SK-N-SH (cell line): ENCODE results near the gene GPR143. TPM values are rescaled to one million over a fixed set of nuclear protein-coding genes. Genes with fewer than 3 reads are reported as not detected.

Experiments
- CTCF ChIA-PET: fragments of 300-600, 350-600 bp; formaldehyde crosslinking; extraction: SDS; loops from one replicate; lab custom pipeline; 2021; lab: Yijun Ruan, JAX
- POLR2A ChIA-PET: fragments of 350-600 bp; sonication (Branson Sonifier 250); formaldehyde crosslinking; extraction: SDS; loops from one replicate; lab custom pipeline; 2020; ENCODE audit warnings: antibody characterized with exemption, inconsistent platforms; lab: Yijun Ruan, JAX
- DNase-seq: peaks from one replicate; pipeline ENCODE4 v3.0.0; 2012
- H2AFZ ChIP-seq: fragments of 200-600 bp; sonication (generic); 2 replicates; pipeline ENCODE4 v1.8.1; 2016; ENCODE audit warnings: antibody characterized with exemption, mild to moderate bottlenecking, low read depth
- H3F3A ChIP-seq: fragments of 200-600 bp; sonication (generic); replicated peaks from 2 replicates; pipeline ENCODE3; 2016; ENCODE audit warnings: antibody characterized with exemption, mild to moderate bottlenecking; ENCODE audit not compliant: insufficient read depth
- H3K27ac ChIP-seq, 2 experiments: fragments of 200-500 bp in 1 of 2; fragments of 200-600 bp in 1 of 2; sonication (Bioruptor generic) in 1 of 2; sonication (generic), shearing (Covaris generic) in 1 of 2; 2 replicates each; pipeline versions ENCODE4 v1.5.1 to v1.6.1; 2014 to 2016; ENCODE audit warnings: low read depth in 2 of 2, inconsistent platforms in 1 of 2, low read length in 1 of 2, mild to moderate bottlenecking in 1 of 2, mixed read lengths in 1 of 2
- H3K27me3 ChIP-seq: fragments of 200-600 bp; sonication (generic), shearing (Covaris generic); 2 replicates; pipeline ENCODE4 v1.6.1; 2016; ENCODE audit warnings: mixed run types; ENCODE audit not compliant: insufficient read depth
- H3K36me3 ChIP-seq, 2 experiments: fragments of 200-500 bp in 1 of 2; fragments of 200-600 bp in 1 of 2; sonication (Bioruptor generic) in 1 of 2; sonication (generic) in 1 of 2; replicated peaks in 1 of 2; 2 replicates each; pipeline versions ENCODE3 to v1.5.1; 2014 to 2016; ENCODE audit warnings: low read length in 1 of 2, mild to moderate bottlenecking in 1 of 2; ENCODE audit not compliant: insufficient read depth in 2 of 2, control insufficient read depth in 1 of 2
- H3K4me1 ChIP-seq, 2 experiments: fragments of 200-500 bp in 1 of 2; fragments of 200-600 bp in 1 of 2; sonication (Bioruptor generic) in 1 of 2; sonication (generic), shearing (Covaris generic) in 1 of 2; 2 replicates each; pipeline versions ENCODE4 v1.5.1 to v1.6.1; 2014 to 2016; ENCODE audit warnings: low read depth in 1 of 2, low read length in 1 of 2, mixed run types in 1 of 2; ENCODE audit not compliant: insufficient read depth in 2 of 2, control insufficient read depth in 1 of 2
- H3K4me2 ChIP-seq: fragments of 200-600 bp; sonication (generic), shearing (Covaris generic); 2 replicates; pipeline ENCODE4 v1.6.1; 2017; ENCODE audit warnings: mixed run types
- H3K4me3 ChIP-seq, 2 experiments: fragments of 200-500 bp in 1 of 2; fragments of 200-600 bp in 1 of 2; sonication (Bioruptor generic) in 1 of 2; sonication (generic), shearing (Covaris generic) in 1 of 2; 2 replicates each; pipeline versions ENCODE4 v1.5.1 to v1.8.1; 2014 to 2016; ENCODE audit warnings: low read depth in 2 of 2, inconsistent platforms in 1 of 2, low read length in 1 of 2, mild to moderate bottlenecking in 1 of 2, mixed read lengths in 1 of 2, moderate library complexity in 1 of 2
- H3K79me2 ChIP-seq: fragments of 200-600 bp; sonication (generic); 2 replicates; pipeline ENCODE4 v1.8.1; 2017; ENCODE audit warnings: mild to moderate bottlenecking; ENCODE audit not compliant: insufficient read depth
- H3K9ac ChIP-seq: fragments of 200-600 bp; sonication (generic); 2 replicates; pipeline ENCODE4 v1.6.1; 2017; ENCODE audit warnings: mixed run types
- H3K9me2 ChIP-seq: fragments of 200-600 bp; sonication (generic); 2 replicates; pipeline ENCODE4 v1.6.1; 2017; ENCODE audit warnings: mixed run types
- H3K9me3 ChIP-seq: fragments of 200-600 bp; sonication (generic); 2 replicates; pipeline ENCODE4 v1.6.1; 2017; ENCODE audit warnings: mixed run types, mild to moderate bottlenecking, moderate library complexity
- H4K20me1 ChIP-seq: fragments of 200-600 bp; sonication (generic); 2 replicates; pipeline ENCODE4 v1.6.1; 2017; ENCODE audit warnings: mild to moderate bottlenecking, mixed run types; ENCODE audit not compliant: insufficient read depth
- CHD2 ChIP-seq: fragments of 150-350 bp; IDR thresholded peaks from 2 replicates; pipeline ENCODE4 v1.6.1; 2018; ENCODE audit warnings: low read length; ENCODE audit not compliant: partially characterized antibody
- EZH2phosphoT487 ChIP-seq: fragments of 200-600 bp; sonication (generic); IDR thresholded peaks from 2 replicates; pipeline ENCODE4 v1.6.1; 2017; ENCODE audit warnings: low read depth, mixed run types, mild to moderate bottlenecking, antibody characterized with exemption, moderate library complexity, borderline replicate concordance
- GABPA ChIP-seq: IDR thresholded peaks from 2 replicates; pipeline ENCODE4 v1.4.0; 2012; ENCODE audit warnings: low read depth, mild to moderate bottlenecking
- RAD21 ChIP-seq: IDR thresholded peaks from 2 replicates; pipeline ENCODE4 v1.6.1; 2012; ENCODE audit warnings: mild to moderate bottlenecking, low read length
- WGBS: methylation state at CpG from one replicate; pipeline ENCODE4 v1.1.6; 2017; ENCODE audit warnings: low lambda C conversion rate; 5-methylcytosine and 5-hydroxymethylcytosine counted together
- polyA plus RNA-seq, 3 experiments: library from polyadenylated mRNA; depleted of rRNA; stranded (reverse); fragments of >200 nt; gene quantifications; 2 replicates each; pipeline ENCODE4 v1.2.3, GENCODE V29; 2012
- TF ChIP-seq, protein P1 (sequence below): IDR thresholded peaks from 2 replicates; pipeline ENCODE4 v1.4.0; 2012; ENCODE audit warnings: low read depth, borderline replicate concordance
- TF ChIP-seq, protein P2 (sequence below): IDR thresholded peaks from 2 replicates; pipeline ENCODE4 v1.6.1; 2012; ENCODE audit warnings: mild to moderate bottlenecking, low read depth, low read length, moderate library complexity

Gene GPR143
- polyA plus RNA-seq, 1 of the 3 experiments (the other 2 are of a cell fraction): not detected

DNA sequence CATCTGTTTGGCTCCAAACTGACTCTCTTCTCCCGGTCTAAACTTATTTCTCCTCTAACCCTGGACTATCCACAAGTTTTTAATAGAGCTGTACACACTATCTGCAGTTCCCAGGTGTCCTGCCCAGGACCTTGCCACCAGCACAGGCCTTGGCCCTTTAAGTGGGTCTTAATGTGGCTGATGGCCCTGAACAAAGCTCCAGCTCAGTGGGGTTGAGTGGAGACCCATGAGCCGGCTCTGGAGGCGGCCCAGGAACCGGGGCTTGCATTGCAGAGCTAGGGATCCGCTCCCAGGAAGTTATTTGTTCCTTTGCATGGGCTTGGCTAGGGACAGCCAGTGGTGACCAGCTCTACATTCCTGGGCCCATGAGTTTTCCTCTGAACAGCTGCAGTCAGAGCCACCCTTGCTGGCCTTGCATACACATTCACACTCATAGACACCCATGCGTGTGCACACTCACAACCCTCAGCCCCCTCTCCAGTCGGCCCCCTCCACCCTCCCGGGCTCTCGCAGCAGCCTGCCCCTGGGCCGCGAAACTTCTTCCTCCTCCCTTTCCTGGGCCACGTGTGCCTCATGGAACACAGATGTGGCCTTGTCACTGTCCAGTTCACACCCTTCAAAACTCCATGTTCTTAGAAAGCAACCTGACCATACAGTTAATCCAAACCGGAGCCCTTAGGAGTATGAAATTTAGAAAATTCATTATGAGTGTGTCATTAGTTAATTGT is 58.2 kb downstream of the GPR143 start:
- no peak overlapping the region for H3K9ac ChIP-seq
- no peak overlapping the region for H3K27ac ChIP-seq
- no peak overlapping the region for H3K4me2 ChIP-seq
- H3F3A ChIP-seq: no peaks in the 10 kb centered on the region
- H3K27me3 ChIP-seq: no peaks in the 10 kb centered on the region; the same call in 1 of the 2 replicates
- no peak for DNase-seq
- CTCF ChIA-PET: interaction anchor here (1.0 to 2.4 kb wide), 2 partner anchors 8 to 828 kb away, joined by 3 to 12 read pairs; no protein-coding TSS in a partner anchor
- no peak overlapping the region for H2AFZ ChIP-seq
- 44% methylated on average over 13 of the region's 13 CpGs for WGBS
- no peaks in the 10 kb centered on the region for H4K20me1 ChIP-seq
- POLR2A ChIA-PET: no interaction called here
- H3K79me2 ChIP-seq: no peaks in the 10 kb centered on the region
- TF ChIP-seq EZH2phosphoT487: no peak
- no peak overlapping the region for H3K4me3 ChIP-seq
- no peaks in the 10 kb centered on the region for H3K9me2 ChIP-seq
- no peaks in the 10 kb centered on the region for H3K4me1 ChIP-seq
- H3K9me3 ChIP-seq: no peaks in the 10 kb centered on the region
- H3K36me3 ChIP-seq: peaks cover 2 to 3% of the 10 kb centered on the region in 2 experiments

DNA sequence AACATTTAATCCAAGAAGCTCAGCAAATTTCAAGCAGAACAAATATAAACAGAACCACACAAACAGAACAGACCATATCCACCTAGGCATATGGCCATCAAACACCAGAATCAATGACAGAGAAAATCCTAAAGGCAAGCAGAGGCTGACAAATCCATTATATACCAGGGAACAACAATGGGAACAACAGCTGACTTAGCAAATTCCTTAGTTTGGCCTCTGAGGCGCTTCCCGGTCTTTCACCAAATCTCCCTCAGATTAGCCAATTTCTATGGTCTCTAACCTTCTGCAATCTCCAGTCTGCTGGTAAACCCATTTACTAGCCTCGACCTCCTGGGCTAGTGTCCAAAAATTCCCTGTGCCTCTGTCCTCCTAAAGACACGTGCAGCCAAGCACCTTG is 59.2 kb downstream of the GPR143 start:
- ChIA-PET POLR2A (no interaction called here), CTCF (no interaction called here)
- TF ChIP-seq, protein P1, sequence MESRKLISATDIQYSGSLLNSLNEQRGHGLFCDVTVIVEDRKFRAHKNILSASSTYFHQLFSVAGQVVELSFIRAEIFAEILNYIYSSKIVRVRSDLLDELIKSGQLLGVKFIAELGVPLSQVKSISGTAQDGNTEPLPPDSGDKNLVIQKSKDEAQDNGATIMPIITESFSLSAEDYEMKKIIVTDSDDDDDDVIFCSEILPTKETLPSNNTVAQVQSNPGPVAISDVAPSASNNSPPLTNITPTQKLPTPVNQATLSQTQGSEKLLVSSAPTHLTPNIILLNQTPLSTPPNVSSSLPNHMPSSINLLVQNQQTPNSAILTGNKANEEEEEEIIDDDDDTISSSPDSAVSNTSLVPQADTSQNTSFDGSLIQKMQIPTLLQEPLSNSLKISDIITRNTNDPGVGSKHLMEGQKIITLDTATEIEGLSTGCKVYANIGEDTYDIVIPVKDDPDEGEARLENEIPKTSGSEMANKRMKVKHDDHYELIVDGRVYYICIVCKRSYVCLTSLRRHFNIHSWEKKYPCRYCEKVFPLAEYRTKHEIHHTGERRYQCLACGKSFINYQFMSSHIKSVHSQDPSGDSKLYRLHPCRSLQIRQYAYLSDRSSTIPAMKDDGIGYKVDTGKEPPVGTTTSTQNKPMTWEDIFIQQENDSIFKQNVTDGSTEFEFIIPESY: no peak
- no peak for TF ChIP-seq RAD21
- no peak for TF ChIP-seq GABPA
- TF ChIP-seq, protein P2, sequence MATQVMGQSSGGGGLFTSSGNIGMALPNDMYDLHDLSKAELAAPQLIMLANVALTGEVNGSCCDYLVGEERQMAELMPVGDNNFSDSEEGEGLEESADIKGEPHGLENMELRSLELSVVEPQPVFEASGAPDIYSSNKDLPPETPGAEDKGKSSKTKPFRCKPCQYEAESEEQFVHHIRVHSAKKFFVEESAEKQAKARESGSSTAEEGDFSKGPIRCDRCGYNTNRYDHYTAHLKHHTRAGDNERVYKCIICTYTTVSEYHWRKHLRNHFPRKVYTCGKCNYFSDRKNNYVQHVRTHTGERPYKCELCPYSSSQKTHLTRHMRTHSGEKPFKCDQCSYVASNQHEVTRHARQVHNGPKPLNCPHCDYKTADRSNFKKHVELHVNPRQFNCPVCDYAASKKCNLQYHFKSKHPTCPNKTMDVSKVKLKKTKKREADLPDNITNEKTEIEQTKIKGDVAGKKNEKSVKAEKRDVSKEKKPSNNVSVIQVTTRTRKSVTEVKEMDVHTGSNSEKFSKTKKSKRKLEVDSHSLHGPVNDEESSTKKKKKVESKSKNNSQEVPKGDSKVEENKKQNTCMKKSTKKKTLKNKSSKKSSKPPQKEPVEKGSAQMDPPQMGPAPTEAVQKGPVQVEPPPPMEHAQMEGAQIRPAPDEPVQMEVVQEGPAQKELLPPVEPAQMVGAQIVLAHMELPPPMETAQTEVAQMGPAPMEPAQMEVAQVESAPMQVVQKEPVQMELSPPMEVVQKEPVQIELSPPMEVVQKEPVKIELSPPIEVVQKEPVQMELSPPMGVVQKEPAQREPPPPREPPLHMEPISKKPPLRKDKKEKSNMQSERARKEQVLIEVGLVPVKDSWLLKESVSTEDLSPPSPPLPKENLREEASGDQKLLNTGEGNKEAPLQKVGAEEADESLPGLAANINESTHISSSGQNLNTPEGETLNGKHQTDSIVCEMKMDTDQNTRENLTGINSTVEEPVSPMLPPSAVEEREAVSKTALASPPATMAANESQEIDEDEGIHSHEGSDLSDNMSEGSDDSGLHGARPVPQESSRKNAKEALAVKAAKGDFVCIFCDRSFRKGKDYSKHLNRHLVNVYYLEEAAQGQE: no peak
- TF ChIP-seq CHD2: no peak
- no peak overlapping the region for H3K4me3 ChIP-seq
- no peak for DNase-seq
- no peak overlapping the region for H3K27ac ChIP-seq
- H3F3A ChIP-seq: no peaks in the 10 kb centered on the region
- no peak overlapping the region for H3K9ac ChIP-seq
- H3K27me3 ChIP-seq: no peaks in the 10 kb centered on the region; the same call in 1 of the 2 replicates
- no peaks in the 10 kb centered on the region for H4K20me1 ChIP-seq
- peaks cover 0 to under 1% of the 10 kb centered on the region in 2 experiments for H3K36me3 ChIP-seq
- no peaks in the 10 kb centered on the region for H3K4me1 ChIP-seq
- WGBS: 71% methylated on average over 4 of the region's 4 CpGs
- no peaks in the 10 kb centered on the region for H3K9me3 ChIP-seq
- H3K4me2 ChIP-seq: no peak overlapping the region
- no peaks in the 10 kb centered on the region for H3K79me2 ChIP-seq
- no peaks in the 10 kb centered on the region for H3K9me2 ChIP-seq
- no peak overlapping the region for H2AFZ ChIP-seq
